Lower lobe of right lung (tissue), 2 donors: ENCODE results near the gene TUBD1. TPM values are rescaled to one million over a fixed set of nuclear protein-coding genes. Genes with fewer than 3 reads are reported as not detected.

Experiments used
- ATAC-seq, 2 donors: fragments of 200-7000 bp; cut with Tn5 transposase; one replicate each; pipeline ENCODE4 v1.9.1; 2020 to 2022; ENCODE audit warnings: mild to moderate bottlenecking in 2 of 2, moderate library complexity in 2 of 2
- DNase-seq: peaks from one replicate; pipeline ENCODE4 v3.0.0-alpha.2; 2020
- H3K27ac ChIP-seq: fragments of 200-600 bp; one replicate; pipeline ENCODE4 v1.8.0; 2022
- H3K27me3 ChIP-seq: fragments of 200-600 bp; one replicate; pipeline ENCODE4 v1.8.0; 2022; ENCODE audit warnings: low read depth
- H3K36me3 ChIP-seq: fragments of 200-600 bp; one replicate; pipeline ENCODE4 v1.8.0; 2022; ENCODE audit warnings: mild to moderate bottlenecking
- H3K4me1 ChIP-seq: fragments of 200-600 bp; one replicate; pipeline ENCODE4 v1.8.0; 2022
- H3K4me3 ChIP-seq: fragments of 200-600 bp; one replicate; pipeline ENCODE4 v1.8.0; 2022; ENCODE audit warnings: mild to moderate bottlenecking
- H3K9me3 ChIP-seq: fragments of 200-600 bp; one replicate; pipeline ENCODE4 v1.8.0; 2022
- intact Hi-C: fragments of 100-400 bp; cut with DNase I; formaldehyde crosslinking; loops from one replicate; pipeline ENCODE4 v1.11.0; 2022
- total RNA-seq: library from RNA; stranded (reverse); fragmentation: NEBNext Ultra II Directional; extraction: Animal tissue kit (Norgen Biotek cat#: 25700); gene quantifications from one replicate; pipeline ENCODE4 v1.2.1, GENCODE V29; 2021
- TF ChIP-seq, protein P1 (sequence below): fragments of 200-600 bp; IDR thresholded peaks from one replicate; pipeline ENCODE4 v1.8.0; 2022; ENCODE audit warnings: antibody characterized with exemption, mild to moderate bottlenecking
- donor health status: DM: no; HTN: yes; CAD: no; lungs with severe emphysema.

The TUBD1 gene
- total RNA-seq, 1 donor from 2014 or later: 14.7 TPM

DNA sequence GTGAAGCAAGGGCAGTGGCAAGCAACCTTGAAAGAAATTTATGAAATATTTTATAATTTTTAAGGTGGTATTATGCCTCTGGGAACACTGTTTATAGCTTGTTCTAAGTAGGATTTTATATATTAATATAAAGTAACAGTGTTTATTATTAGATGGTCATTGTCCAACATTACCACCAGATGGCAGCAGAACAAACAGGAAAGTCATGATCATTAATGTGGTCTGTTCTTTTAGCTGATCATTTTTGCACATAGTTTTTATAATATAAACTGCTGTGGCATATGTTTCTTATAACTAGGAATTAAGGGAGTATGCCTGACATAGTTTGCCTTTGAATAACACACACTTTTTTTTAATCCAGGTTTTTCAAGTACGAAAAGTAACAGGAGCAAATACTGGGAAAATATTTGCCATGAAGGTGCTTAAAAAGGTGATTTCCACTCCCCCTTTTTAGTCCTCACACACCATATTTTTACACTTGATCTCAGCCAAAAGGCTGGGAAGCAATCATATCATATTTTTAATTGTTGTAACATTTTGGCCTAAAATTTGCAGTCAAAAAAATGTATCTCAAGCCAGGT is 21.6 kb upstream of the TUBD1 start:
- H3K27ac ChIP-seq: no peak overlapping the region
- TF ChIP-seq, protein P1, sequence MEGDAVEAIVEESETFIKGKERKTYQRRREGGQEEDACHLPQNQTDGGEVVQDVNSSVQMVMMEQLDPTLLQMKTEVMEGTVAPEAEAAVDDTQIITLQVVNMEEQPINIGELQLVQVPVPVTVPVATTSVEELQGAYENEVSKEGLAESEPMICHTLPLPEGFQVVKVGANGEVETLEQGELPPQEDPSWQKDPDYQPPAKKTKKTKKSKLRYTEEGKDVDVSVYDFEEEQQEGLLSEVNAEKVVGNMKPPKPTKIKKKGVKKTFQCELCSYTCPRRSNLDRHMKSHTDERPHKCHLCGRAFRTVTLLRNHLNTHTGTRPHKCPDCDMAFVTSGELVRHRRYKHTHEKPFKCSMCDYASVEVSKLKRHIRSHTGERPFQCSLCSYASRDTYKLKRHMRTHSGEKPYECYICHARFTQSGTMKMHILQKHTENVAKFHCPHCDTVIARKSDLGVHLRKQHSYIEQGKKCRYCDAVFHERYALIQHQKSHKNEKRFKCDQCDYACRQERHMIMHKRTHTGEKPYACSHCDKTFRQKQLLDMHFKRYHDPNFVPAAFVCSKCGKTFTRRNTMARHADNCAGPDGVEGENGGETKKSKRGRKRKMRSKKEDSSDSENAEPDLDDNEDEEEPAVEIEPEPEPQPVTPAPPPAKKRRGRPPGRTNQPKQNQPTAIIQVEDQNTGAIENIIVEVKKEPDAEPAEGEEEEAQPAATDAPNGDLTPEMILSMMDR: peak; percentile 64
- DNase-seq (no peak), ATAC-seq (peak in 1 of 2 donors; percentile 61)
- H3K4me1 ChIP-seq: no peaks in the 10 kb centered on the region
- intact Hi-C loops: no loop called here
- H3K4me3 ChIP-seq: no peak overlapping the region
- H3K36me3 ChIP-seq: peaks cover 84% of the 10 kb centered on the region
- H3K27me3 ChIP-seq: no peaks in the 10 kb centered on the region
- H3K9me3 ChIP-seq: no peaks in the 10 kb centered on the region

DNA sequence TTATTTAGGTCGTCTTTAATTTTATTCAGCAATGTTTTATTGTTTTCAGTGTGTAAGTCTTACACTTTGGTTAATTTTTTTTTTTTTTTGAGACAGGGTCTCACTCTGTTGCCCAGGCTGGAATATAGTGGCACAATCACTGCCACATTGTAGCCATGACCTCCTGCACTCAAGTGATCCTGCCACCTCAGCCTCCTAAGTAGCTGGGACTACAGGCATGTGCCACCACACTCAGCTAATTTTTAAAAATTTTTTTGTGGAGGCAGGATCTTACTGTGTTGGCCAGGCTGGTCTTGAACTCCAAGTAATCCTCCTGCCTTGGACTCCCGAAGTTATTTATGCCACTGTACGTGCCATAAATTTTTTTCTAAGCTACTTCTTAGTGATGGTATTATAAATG is 14.7 kb upstream of the TUBD1 start:
- H3K36me3 ChIP-seq: peaks cover 30% of the 10 kb centered on the region

DNA sequence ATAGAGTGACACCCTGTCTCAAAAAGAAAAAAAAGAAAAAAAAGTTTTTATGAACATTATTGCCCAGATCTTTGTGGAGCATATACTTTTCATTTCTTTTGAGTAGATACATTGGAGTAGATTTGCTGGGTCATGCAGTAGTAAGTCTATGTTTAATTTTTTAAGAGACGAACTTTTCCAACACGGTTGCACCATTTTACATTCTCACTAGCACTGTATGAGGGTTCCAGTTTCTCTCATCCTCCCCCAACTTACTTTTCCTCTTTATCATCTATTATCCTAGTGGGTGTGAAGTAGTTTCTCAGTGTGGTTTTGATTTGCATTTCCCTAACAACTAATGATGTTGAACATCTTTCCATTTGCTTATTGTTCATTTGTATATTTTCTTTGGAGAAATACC is 10.7 kb upstream of the TUBD1 start:
- Histone ChIP-seq H3K4me3 (no peak overlapping the region), H3K36me3 (peaks cover 10% of the 10 kb centered on the region), H3K27ac (no peak overlapping the region), H3K4me1 (peaks cover 8% of the 10 kb centered on the region), H3K9me3 (no peaks in the 10 kb centered on the region), H3K27me3 (no peaks in the 10 kb centered on the region)
- TF ChIP-seq, protein P1: no peak
- intact Hi-C loops: no loop called here
- ATAC-seq (no peak), DNase-seq (no peak)

More for the DNA sequence above, 14.7 kb upstream of the TUBD1 start:
- Histone ChIP-seq H3K27me3 (no peaks in the 10 kb centered on the region), H3K9me3 (no peaks in the 10 kb centered on the region), H3K4me1 (no peaks in the 10 kb centered on the region), H3K4me3 (no peak overlapping the region), H3K27ac (no peak overlapping the region)
- TF ChIP-seq, protein P1: no peak
- intact Hi-C loops: no loop called here
- DNase-seq (no peak), ATAC-seq (no peak)

DNA sequence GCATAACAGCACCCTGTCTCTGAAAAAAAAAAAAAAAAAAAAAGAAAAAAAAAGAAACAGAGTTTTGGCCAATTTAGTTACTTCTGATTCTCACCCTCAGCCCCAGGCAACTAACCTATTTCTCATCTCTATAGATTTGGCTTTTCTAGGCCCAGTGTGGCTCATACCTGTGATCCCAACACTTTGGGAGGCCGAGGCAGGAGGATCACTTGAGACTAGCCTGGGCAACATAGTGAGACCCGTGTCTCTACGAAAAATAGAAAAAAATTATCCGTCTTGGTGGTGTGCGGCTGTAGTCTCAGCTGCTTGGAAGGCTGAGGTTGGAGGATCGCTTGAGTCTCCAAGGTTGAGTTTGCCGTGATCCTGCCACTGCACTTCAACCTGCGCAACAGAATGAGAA is 8.9 kb upstream of the TUBD1 start:
- intact Hi-C loops: no loop called here
- peaks cover 8% of the 10 kb centered on the region for H3K4me1 ChIP-seq
- TF ChIP-seq, protein P1: no peak
- DNase-seq (no peak), ATAC-seq (no peak)
- H3K9me3 ChIP-seq: no peaks in the 10 kb centered on the region
- no peak overlapping the region for H3K4me3 ChIP-seq
- no peak overlapping the region for H3K27ac ChIP-seq
- no peaks in the 10 kb centered on the region for H3K27me3 ChIP-seq
- H3K36me3 ChIP-seq: no peaks in the 10 kb centered on the region

DNA sequence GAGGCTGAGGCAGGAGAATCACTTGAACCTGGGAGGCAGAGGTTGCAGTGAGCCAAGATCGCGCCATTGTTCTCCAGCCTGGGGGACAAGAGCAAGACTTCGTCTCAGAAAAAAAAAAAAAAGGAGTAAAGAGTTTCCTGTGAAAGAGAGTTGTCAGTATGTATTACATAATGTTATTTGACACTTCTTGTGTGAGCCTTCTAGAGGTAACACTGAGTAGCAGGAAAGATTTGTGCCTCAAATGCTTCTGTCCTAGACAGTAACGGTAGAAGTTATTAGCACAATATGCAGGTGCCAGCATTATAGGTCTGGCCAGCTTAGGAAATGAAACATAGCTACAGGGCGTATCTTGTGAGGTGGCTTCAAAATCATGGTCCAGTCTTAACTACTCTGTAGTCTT is 6.4 kb upstream of the TUBD1 start:
- DNase-seq: no peak
- H3K27ac ChIP-seq: no peak overlapping the region
- no peaks in the 10 kb centered on the region for H3K36me3 ChIP-seq
- ATAC-seq: peak; percentile 67 to 68
- no peaks in the 10 kb centered on the region for H3K9me3 ChIP-seq
- no peak overlapping the region for H3K4me3 ChIP-seq
- intact Hi-C loops: no loop called here
- H3K4me1 ChIP-seq: peaks cover 26% of the 10 kb centered on the region
- TF ChIP-seq, protein P1: peak; percentile 7
- no peaks in the 10 kb centered on the region for H3K27me3 ChIP-seq

DNA sequence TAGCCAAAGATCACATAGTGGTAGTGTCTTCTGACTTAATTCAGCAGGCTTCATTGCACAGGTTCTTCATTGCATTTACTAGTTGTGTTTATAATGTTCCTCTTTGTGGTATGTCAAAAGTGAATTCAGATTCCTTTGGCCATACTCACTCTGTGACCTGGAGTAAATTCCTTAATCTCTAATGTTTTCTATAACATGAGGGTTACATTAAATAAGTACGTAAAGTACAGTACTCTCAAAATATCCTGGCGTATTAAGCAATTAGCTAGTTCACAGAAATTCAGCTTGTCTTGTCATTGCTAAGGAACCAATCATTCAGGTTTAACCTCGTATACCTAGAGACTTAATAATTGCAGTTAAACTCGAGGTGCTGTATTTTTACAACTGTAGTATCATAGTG is 4.3 kb upstream of the TUBD1 start:
- H3K4me3 ChIP-seq: no peak overlapping the region
- ATAC-seq: no peak
- peaks cover 31% of the 10 kb centered on the region for H3K4me1 ChIP-seq
- H3K36me3 ChIP-seq: no peaks in the 10 kb centered on the region
- TF ChIP-seq, protein P1: no peak
- H3K27me3 ChIP-seq: no peaks in the 10 kb centered on the region
- H3K9me3 ChIP-seq: no peaks in the 10 kb centered on the region
- DNase-seq: no peak
- no peak overlapping the region for H3K27ac ChIP-seq
- intact Hi-C loops: no loop called here
